ENCODE measurements around the gene HIP1. TPM values are rescaled to one million over a fixed set of nuclear protein-coding genes. Genes with fewer than 3 reads are reported as not detected.

Gene HIP1
- total and polyA plus RNA-seq, 9 of the 15 experiments (the other 6 are each of a cell fraction or from before 2014, with no cell fraction given): 2.4 to 13.7 (median 9.5) TPM

DNA sequence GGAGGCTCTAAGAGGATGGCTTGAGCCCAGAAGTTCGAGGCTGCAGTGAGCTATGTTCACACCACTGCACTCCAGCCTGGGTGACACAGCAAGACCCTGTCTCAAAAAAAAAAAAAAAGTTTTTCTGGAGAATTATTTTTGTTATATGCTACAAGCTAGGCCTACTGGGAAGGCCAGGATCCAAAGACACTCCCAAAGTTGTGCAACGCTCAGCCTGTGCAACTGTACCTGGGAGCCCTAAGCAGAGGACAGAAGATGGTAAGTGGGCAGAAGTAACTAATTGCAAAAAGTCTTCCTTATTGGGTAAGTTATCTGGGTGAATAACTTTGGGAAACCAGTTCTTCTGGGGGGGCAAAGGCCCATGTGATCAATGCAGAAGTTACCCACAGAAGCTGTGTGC, 17.3 kb downstream of the HIP1 start:
- CTCF ChIA-PET (ENCODE audit: low intra/inter-chr PET ratio): no interaction called here
- intact Hi-C loops (cut with micrococcal nuclease) (no loop called here), in situ Hi-C loops (cut with MboI) (no loop called here)
- Histone ChIP-seq H2AFZ (ENCODE audit: low read depth, low read length) (no peak overlapping the region), H3K4me1 (replicated peaks in 1 of 2; ENCODE audit: control insufficient read depth in 2 of 2, insufficient read depth in 2 of 2, low read length in 2 of 2) (peaks cover 5 to 8% of the 10 kb centered on the region in 2 experiments; a peak in 1 of 5 replicates), H3K4me3 (no peak overlapping the region), H3K9me1 (ENCODE audit: control insufficient read depth, insufficient read depth, low read length) (no peaks in the 10 kb centered on the region), H3K9ac (ENCODE audit: insufficient read depth in 1 of 2, low read depth in 2 of 2, low read length in 2 of 2) (peak overlapping the region in 1 of 2 experiments; percentile 12; a peak in 1 of 4 replicates), H4K20me1 (replicated peaks; ENCODE audit: control insufficient read depth, insufficient read depth, low read length) (no peaks in the 10 kb centered on the region), H3K36me3 (ENCODE audit: control insufficient read depth, insufficient read depth, low read length) (peaks cover 2% of the 10 kb centered on the region; the same call in 1 of the 3 replicates), H3K9me3 (replicated peaks; ENCODE audit: control insufficient read depth, insufficient read depth, low read depth, low read length) (no peaks in the 10 kb centered on the region), H3K79me2 (ENCODE audit: control insufficient read depth, insufficient read depth, low read length) (no peaks in the 10 kb centered on the region), H3K27me3 (ENCODE audit: control insufficient read depth in 2 of 2, insufficient read depth in 2 of 2, low read length in 2 of 2) (no peaks in the 10 kb centered on the region), H3K4me2 (ENCODE audit: insufficient read depth, low read length) (no peak overlapping the region), H3K27ac (ENCODE audit: extremely low read depth, low read depth, low read length) (no peak overlapping the region)
- no peak for DNase-seq (ENCODE audit: extremely low read depth in 1 of 4, low spot score in 3 of 4)
- 35% methylated on average over 2 of the region's 2 CpGs for WGBS (ENCODE audit: insufficient coverage, low coverage, missing lambda C conversion rate)
- FAIRE-seq: no peak
- no peak for ATAC-seq
- POLR2A ChIA-PET: interaction anchor here (0.6 to 0.8 kb wide), 2 partner anchors 64 to 76 kb away, joined by 3 read pairs; no protein-coding TSS in a partner anchor
- no TSS peak for BruUV-seq (replicated peaks)
- TF ChIP-seq NCOA2 (IDR thresholded peaks at IDR 0.05; ENCODE audit: partially characterized antibody in 2 of 2) (no peak), PTRF (tag; IDR thresholded peaks at IDR 0.05) (no peak), WHSC1 (IDR thresholded peaks at IDR 0.05; ENCODE audit: low read length) (no peak), BHLHE40 (IDR thresholded peaks at IDR 0.05; ENCODE audit: low read length) (no peak), ZNF274 (IDR thresholded peaks at IDR 0.05; ENCODE audit: borderline replicate concordance, low read depth, low read length) (no peak), HSF4 (CRISPR knock-in tag; IDR thresholded peaks at IDR 0.05; ENCODE audit: borderline replicate concordance) (no peak), POLR2A (conservative IDR thresholded peaks at IDR 0.05) (no peak), CCAR2 (IDR thresholded peaks at IDR 0.05; ENCODE audit: low read depth, low read length) (no peak), ARID1B (IDR thresholded peaks at IDR 0.05) (no peak), ILK (tag; IDR thresholded peaks at IDR 0.05; ENCODE audit: borderline replicate concordance, low read depth) (no peak), PHB (CRISPR knock-in tag; IDR thresholded peaks at IDR 0.05) (no peak), CTBP1 (IDR thresholded peaks at IDR 0.05; ENCODE audit: borderline replicate concordance) (no peak), ZNF316 (IDR thresholded peaks at IDR 0.05) (no peak)
- TF ChIP-seq, protein P1, sequence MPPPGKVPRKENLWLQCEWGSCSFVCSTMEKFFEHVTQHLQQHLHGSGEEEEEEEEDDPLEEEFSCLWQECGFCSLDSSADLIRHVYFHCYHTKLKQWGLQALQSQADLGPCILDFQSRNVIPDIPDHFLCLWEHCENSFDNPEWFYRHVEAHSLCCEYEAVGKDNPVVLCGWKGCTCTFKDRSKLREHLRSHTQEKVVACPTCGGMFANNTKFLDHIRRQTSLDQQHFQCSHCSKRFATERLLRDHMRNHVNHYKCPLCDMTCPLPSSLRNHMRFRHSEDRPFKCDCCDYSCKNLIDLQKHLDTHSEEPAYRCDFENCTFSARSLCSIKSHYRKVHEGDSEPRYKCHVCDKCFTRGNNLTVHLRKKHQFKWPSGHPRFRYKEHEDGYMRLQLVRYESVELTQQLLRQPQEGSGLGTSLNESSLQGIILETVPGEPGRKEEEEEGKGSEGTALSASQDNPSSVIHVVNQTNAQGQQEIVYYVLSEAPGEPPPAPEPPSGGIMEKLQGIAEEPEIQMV (tag; conservative IDR thresholded peaks at IDR 0.05; ENCODE audit: low read depth): no peak
- TF ChIP-seq, protein P2, sequence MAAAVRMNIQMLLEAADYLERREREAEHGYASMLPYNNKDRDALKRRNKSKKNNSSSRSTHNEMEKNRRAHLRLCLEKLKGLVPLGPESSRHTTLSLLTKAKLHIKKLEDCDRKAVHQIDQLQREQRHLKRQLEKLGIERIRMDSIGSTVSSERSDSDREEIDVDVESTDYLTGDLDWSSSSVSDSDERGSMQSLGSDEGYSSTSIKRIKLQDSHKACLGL (CRISPR knock-in tag; IDR thresholded peaks at IDR 0.05; ENCODE audit: borderline replicate concordance, poor library complexity, severe bottlenecking): no peak
- TF ChIP-seq, protein P3, sequence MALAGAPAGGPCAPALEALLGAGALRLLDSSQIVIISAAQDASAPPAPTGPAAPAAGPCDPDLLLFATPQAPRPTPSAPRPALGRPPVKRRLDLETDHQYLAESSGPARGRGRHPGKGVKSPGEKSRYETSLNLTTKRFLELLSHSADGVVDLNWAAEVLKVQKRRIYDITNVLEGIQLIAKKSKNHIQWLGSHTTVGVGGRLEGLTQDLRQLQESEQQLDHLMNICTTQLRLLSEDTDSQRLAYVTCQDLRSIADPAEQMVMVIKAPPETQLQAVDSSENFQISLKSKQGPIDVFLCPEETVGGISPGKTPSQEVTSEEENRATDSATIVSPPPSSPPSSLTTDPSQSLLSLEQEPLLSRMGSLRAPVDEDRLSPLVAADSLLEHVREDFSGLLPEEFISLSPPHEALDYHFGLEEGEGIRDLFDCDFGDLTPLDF (CRISPR knock-in tag; IDR thresholded peaks at IDR 0.05): no peak
